GM18951 (cell line): ENCODE data around the gene LRRC61.
A peak's percentile ranks its signal among the peaks of the same experiment; 100 is the strongest.
"Not testable (repeated sequence)": the region's sequence is repeated elsewhere in the genome, so short reads cannot be mapped to it uniquely, and the experiment has no call there.

Experiments
- POLR2A ChIP-seq: IDR thresholded peaks from 4 replicates; pipeline ENCODE4 v1.6.1; 2011; ENCODE audit warnings: mild to moderate bottlenecking; ENCODE audit not compliant: insufficient read length, insufficient read depth; ENCODE audit errors: extremely low read depth
- in situ Hi-C: fragments of 300-500 bp; cut with MboI; formaldehyde crosslinking; loops from one replicate; pipeline ENCODE4 v1.12.0; 2022; ENCODE audit warnings: low sequenced_read_pairs, mixed read lengths, inconsistent platforms; ENCODE audit not compliant: unreplicated experiment

LRRC61 gene

GRCh38 chr7:150380463-150380862 is 57.3 kb downstream of the LRRC61 start:
- in situ Hi-C loops: no loop called here
- peak; percentile 40 for TF ChIP-seq POLR2A

- TF ChIP-seq POLR2A: no peak
- in situ Hi-C loops: no loop called here
Observed at GRCh38 chr7:150381096-150381495, 57.9 kb downstream of the LRRC61 start.

- in situ Hi-C loops: no loop called here
- no peak for TF ChIP-seq POLR2A
Observed at GRCh38 chr7:150381785-150382122, 58.6 kb downstream of the LRRC61 start.

GRCh38 chr7:150382123-150382843 is 59.1 kb downstream of the LRRC61 start:
- in situ Hi-C loops: no loop called here
- no peak for TF ChIP-seq POLR2A

DNA sequence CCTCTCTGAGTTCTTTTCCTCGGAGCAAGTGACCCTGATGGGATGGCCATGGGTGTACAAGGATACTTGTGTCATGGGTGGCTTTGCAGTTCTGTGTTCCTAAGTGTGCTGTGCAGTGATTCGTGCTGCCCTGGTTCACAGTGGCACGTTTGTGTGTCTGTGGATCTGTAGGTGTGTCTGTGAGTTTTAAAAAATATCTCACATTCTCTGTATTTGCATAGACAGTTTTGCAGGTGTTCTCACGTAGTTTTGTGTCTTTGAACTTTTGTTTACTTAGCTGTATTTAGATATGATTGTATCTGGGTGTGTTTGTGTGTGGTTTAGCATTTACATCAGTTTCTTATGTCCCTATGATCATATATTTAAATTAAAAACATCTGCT is 59.7 kb downstream of the LRRC61 start:
- peak; percentile 28 for TF ChIP-seq POLR2A
- in situ Hi-C loops: no loop called here

- in situ Hi-C loops: no loop called here
- TF ChIP-seq POLR2A: no peak
Observed at GRCh38 chr7:150383710-150384397, 60.7 kb downstream of the LRRC61 start.

GRCh38 chr7:150384406-150385301 is 61.5 kb downstream of the LRRC61 start:
- no peak for TF ChIP-seq POLR2A

DNA sequence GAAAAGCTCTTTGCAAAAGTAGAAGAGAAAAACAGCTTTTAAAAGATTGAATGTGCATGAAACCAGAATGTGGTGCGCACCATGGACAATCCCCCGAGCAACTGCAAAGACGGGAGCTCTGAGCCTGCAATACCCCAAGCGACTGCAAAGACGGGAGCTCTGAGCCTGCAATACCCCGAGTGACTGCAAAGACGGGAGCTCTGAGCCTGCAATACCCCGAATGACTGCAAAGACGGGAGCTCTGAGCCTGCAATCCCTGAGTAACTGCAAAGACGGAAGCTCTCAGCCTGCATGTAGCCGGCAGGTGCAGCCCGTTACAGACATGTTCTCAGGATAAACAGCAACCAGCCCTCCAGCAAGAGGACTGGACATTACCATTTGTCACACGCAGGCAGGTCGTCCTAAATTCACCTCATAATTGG is 62.2 kb downstream of the LRRC61 start:
- TF ChIP-seq POLR2A: no peak
- in situ Hi-C loops: no loop called here

More at GRCh38 chr7:150384406-150385301, 61.5 kb downstream of the LRRC61 start:
- in situ Hi-C loops: no loop called here

DNA sequence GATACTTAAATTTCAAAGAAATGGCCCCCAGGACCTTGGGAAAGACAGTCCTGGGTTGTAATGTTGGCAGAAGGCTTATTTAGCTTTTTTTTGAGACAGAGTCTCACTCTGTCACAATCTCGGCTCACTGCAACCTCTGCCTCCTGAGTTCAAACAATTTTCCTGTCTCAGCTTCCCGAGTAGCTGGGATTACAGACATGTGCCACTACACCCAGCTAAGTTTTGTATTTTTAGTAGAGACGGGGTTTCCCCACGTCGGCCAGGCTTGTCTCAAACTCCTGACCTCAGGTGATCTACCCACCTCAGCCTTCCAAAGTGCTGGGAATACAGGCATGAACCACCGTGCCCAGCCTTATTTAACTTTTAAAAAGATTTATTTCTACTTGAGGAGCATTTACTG is 62.7 kb downstream of the LRRC61 start:
- in situ Hi-C loops: not testable (repeated sequence)
